Type B pancreatic cell (in vitro differentiated cells): ENCODE data around the gene LBR. TPM values are rescaled to one million over a fixed set of nuclear protein-coding genes. Genes with fewer than 3 reads are reported as not detected.

Source experiments
- DNase-seq: peaks from one replicate; pipeline ENCODE4 v3.0.0; 2021; ENCODE audit warnings: mixed read lengths; ENCODE audit not compliant: unreplicated experiment; ENCODE audit errors: extremely low spot score
- H3K27ac Mint-ChIP-seq: 2 replicates; pipeline ENCODE4 v1.8.0; 2021; ENCODE audit warnings: mild to moderate bottlenecking, mixed read lengths
- H3K27me3 Mint-ChIP-seq: 2 replicates; pipeline ENCODE4 v1.8.0; 2021; ENCODE audit warnings: mixed read lengths
- H3K36me3 Mint-ChIP-seq: 2 replicates; pipeline ENCODE4 v1.8.0; 2021; ENCODE audit warnings: mixed read lengths
- H3K4me1 Mint-ChIP-seq: one replicate; pipeline ENCODE4 v1.8.0; 2021; ENCODE audit warnings: mixed read lengths; ENCODE audit not compliant: unreplicated experiment
- H3K4me3 Mint-ChIP-seq: 2 replicates; pipeline ENCODE4 v1.8.0; 2021; ENCODE audit warnings: mild to moderate bottlenecking, mixed read lengths
- H3K9me3 Mint-ChIP-seq: 2 replicates; pipeline ENCODE4 v1.8.0; 2021; ENCODE audit warnings: mixed read lengths
- total RNA-seq: library from RNA; stranded (reverse); gene quantifications from 2 replicates; pipeline ENCODE4 v1.2.1, GENCODE V29; 2021; ENCODE audit warnings: low replicate concordance
- TF ChIP-seq, protein P1 (sequence below): fragments of 200-600 bp; sonication (generic); conservative IDR thresholded peaks from 2 replicates; pipeline ENCODE4 v1.5.0; 2021; ENCODE audit warnings: antibody characterized with exemption, mild to moderate bottlenecking

The LBR gene
- total RNA-seq, 1 donor from 2014 or later, result 94.6 TPM

GRCh38 chr1:225464851-225465792 lies 37.3 kb upstream of the LBR start:
- Mint-ChIP-seq H3K4me1 (peaks cover 33% of the 10 kb centered on the region), H3K9me3 (no peaks in the 10 kb centered on the region), H3K27me3 (no peaks in the 10 kb centered on the region), H3K4me3 (no peak overlapping the region), H3K36me3 (no peaks in the 10 kb centered on the region), H3K27ac (no peak overlapping the region)
- TF ChIP-seq, protein P1, sequence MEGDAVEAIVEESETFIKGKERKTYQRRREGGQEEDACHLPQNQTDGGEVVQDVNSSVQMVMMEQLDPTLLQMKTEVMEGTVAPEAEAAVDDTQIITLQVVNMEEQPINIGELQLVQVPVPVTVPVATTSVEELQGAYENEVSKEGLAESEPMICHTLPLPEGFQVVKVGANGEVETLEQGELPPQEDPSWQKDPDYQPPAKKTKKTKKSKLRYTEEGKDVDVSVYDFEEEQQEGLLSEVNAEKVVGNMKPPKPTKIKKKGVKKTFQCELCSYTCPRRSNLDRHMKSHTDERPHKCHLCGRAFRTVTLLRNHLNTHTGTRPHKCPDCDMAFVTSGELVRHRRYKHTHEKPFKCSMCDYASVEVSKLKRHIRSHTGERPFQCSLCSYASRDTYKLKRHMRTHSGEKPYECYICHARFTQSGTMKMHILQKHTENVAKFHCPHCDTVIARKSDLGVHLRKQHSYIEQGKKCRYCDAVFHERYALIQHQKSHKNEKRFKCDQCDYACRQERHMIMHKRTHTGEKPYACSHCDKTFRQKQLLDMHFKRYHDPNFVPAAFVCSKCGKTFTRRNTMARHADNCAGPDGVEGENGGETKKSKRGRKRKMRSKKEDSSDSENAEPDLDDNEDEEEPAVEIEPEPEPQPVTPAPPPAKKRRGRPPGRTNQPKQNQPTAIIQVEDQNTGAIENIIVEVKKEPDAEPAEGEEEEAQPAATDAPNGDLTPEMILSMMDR, result no peak
- no peak for DNase-seq

DNA sequence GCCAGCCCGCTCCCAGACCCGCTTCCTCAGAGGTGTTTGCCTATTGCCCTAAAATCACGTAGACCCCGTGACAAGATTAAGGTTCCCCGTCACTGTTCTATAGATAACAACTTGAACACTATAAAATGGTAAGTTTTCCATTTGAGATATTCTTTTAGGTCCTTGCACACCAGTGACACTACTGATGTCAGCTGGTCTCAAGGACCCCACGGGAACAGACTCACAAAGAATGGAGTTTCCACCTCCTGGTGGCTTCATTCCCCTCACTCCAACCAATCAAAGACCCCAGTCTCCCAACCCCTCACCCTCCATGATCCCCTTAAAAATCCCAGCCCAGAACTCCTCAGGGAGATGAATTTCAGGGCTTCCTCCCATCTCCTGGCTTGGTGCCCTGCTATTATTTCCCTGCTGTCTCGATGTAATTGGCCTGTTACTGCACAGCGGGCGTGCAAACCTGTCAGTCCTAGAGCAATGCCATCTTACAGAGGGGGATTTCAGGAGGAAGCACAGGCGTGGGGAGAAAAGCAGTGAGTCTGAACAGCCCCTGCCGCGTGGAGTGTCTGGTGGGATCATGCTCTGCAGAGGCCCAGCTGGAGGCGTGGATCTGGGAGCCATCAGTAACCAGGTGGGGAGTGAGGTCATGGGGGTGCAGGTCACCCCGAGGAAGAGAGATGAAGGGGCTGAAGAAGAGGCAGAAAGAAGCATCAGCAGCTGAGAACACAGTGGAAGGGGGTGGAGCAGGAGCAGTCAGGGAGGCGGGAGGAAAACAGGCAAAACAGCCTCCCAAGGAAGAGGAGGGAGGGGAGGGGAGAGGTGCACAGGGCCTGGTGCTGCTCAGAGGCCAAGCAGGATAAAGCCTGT lies 35.1 kb upstream of the LBR start:
- H3K36me3 Mint-ChIP-seq, result no peaks in the 10 kb centered on the region
- H3K9me3 Mint-ChIP-seq, result no peaks in the 10 kb centered on the region
- no peak for DNase-seq
- peak overlapping the region; percentile 52 for H3K4me3 Mint-ChIP-seq
- TF ChIP-seq, protein P1, result no peak
- H3K27me3 Mint-ChIP-seq, result peaks cover 2% of the 10 kb centered on the region
- H3K27ac Mint-ChIP-seq, result peak overlapping the region; percentile 73
- H3K4me1 Mint-ChIP-seq, result peaks cover 33% of the 10 kb centered on the region

DNA sequence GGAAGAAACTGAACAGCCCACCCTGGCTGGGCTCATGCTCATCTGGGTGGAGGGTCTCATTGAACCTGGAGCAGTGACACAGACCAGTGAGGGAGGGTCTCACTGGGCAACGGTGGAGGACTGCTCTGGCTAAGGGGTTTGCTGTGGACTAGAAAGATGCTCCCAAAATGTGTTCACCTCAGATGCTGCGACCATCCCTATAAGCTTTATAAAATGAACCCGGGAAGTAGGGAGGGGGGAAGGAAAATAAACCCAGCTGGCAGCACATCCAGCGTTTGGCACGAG lies 34.5 kb upstream of the LBR start:
- TF ChIP-seq, protein P1, result no peak
- H3K36me3 Mint-ChIP-seq, result no peaks in the 10 kb centered on the region
- H3K4me1 Mint-ChIP-seq, result peaks cover 33% of the 10 kb centered on the region
- H3K27me3 Mint-ChIP-seq, result peaks cover 2% of the 10 kb centered on the region
- no peak for DNase-seq
- H3K27ac Mint-ChIP-seq, result peak overlapping the region; percentile 73
- no peak overlapping the region for H3K4me3 Mint-ChIP-seq
- H3K9me3 Mint-ChIP-seq, result no peaks in the 10 kb centered on the region

- Mint-ChIP-seq H3K4me3 (no peak overlapping the region), H3K27ac (no peak overlapping the region), H3K36me3 (no peaks in the 10 kb centered on the region), H3K27me3 (peaks cover 2% of the 10 kb centered on the region), H3K9me3 (peaks cover 4% of the 10 kb centered on the region), H3K4me1 (peaks cover 33% of the 10 kb centered on the region)
- TF ChIP-seq, protein P1, result no peak
- DNase-seq, result no peak
Measured at GRCh38 chr1:225461533-225462428, 33.9 kb upstream of the LBR start.
